CD4-positive, alpha-beta T cell treated with Interleukin-4 for 4 hours (primary cell): ENCODE data around the gene B3GAT2.
"Not testable (repeated sequence)": the region's sequence is repeated elsewhere in the genome, so short reads cannot be mapped to it uniquely, and the experiment has no call there.

Source experiments
- DNase-seq: peaks from one replicate; pipeline ENCODE4 v3.0.0-alpha.2; 2020

The B3GAT2 gene

GRCh38 chr6:70956451-70957283 is at the start of gene B3GAT2:
B3GAT2 (minus strand) TSS chr6:70957060; CDS start chr6:70956429, 631 bp downstream.
- DNase-seq: no peak

GRCh38 chr6:70998148-70998547 is 41.3 kb upstream of the B3GAT2 start:
- no peak for DNase-seq

- no peak for DNase-seq
Measured at GRCh38 chr6:70997379-70997778, 40.5 kb upstream of the B3GAT2 start.

GRCh38 chr6:70996106-70996505 is 39.2 kb upstream of the B3GAT2 start:
- no peak for DNase-seq

- no peak for DNase-seq
Measured at GRCh38 chr6:70995411-70995810, 38.6 kb upstream of the B3GAT2 start.

GRCh38 chr6:70991253-70991652 is 34.4 kb upstream of the B3GAT2 start:
- no peak for DNase-seq

GRCh38 chr6:70985156-70985555 is 28.3 kb upstream of the B3GAT2 start:
- DNase-seq: no peak

GRCh38 chr6:70982747-70983146 is 25.9 kb upstream of the B3GAT2 start:
- no peak for DNase-seq

GRCh38 chr6:70980727-70981126 is 23.9 kb upstream of the B3GAT2 start:
- DNase-seq: no peak

GRCh38 chr6:70973604-70974003 is 16.7 kb upstream of the B3GAT2 start:
- DNase-seq: no peak

- no peak for DNase-seq
Measured at GRCh38 chr6:70967049-70967448, 10.2 kb upstream of the B3GAT2 start.

- DNase-seq: no peak
Measured at GRCh38 chr6:70957284-70957617, 391 bp upstream of the B3GAT2 start.

GRCh38 chr6:70956191-70956450 is 739 bp downstream of the B3GAT2 start:
- no peak for DNase-seq

GRCh38 chr6:70955441-70956190 is 1.2 kb downstream of the B3GAT2 start:
- peak; percentile 76 for DNase-seq

GRCh38 chr6:70954750-70955149 is 2.1 kb downstream of the B3GAT2 start:
- DNase-seq: no peak

- DNase-seq: no peak
Measured at GRCh38 chr6:70954176-70954575, 2.7 kb downstream of the B3GAT2 start.

GRCh38 chr6:70952608-70953165 is 4.2 kb downstream of the B3GAT2 start:
- DNase-seq: no peak

GRCh38 chr6:70944321-70944720 is 12.5 kb downstream of the B3GAT2 start:
- DNase-seq: not testable (repeated sequence)

- DNase-seq: no peak
Measured at GRCh38 chr6:70933853-70934252, 23.0 kb downstream of the B3GAT2 start.

GRCh38 chr6:70905742-70906141 is 51.1 kb downstream of the B3GAT2 start:
- DNase-seq: no peak

- no peak for DNase-seq
Measured at GRCh38 chr6:70903665-70904452, 53.0 kb downstream of the B3GAT2 start.

GRCh38 chr6:70901324-70901723 is 55.5 kb downstream of the B3GAT2 start:
- DNase-seq: no peak

GRCh38 chr6:70900047-70900446 is 56.8 kb downstream of the B3GAT2 start:
- DNase-seq: no peak
